LNCAP (cell line): ENCODE results near the gene NOP16.

Experiments used
- TF ChIP-seq, protein P1 (sequence below): fragments of 450-650 bp; IDR thresholded peaks from 2 replicates; pipeline ENCODE4 v1.5.1; 2017; ENCODE audit warnings: mild to moderate bottlenecking

NOP16 gene

DNA sequence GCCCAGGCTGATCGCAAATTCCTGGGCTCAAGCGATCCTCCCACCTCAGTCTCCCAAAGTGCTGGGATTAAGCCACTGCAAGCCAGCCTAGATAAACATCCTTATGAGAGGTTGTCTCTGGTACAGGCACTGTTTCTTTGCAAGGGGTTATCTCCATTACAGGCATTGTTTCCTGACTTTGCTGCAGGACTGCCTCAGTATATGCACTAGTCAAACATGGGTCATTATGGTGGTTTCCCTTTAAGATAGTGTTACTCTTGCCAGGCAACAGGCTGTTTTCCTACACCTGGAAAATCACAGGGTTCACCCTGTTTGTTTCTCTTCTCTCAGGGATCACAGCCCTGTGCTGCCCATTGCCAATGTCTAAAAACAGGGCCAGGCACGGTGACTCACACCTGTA lies 35.8 kb upstream of the NOP16 start:
- TF ChIP-seq, protein P1, sequence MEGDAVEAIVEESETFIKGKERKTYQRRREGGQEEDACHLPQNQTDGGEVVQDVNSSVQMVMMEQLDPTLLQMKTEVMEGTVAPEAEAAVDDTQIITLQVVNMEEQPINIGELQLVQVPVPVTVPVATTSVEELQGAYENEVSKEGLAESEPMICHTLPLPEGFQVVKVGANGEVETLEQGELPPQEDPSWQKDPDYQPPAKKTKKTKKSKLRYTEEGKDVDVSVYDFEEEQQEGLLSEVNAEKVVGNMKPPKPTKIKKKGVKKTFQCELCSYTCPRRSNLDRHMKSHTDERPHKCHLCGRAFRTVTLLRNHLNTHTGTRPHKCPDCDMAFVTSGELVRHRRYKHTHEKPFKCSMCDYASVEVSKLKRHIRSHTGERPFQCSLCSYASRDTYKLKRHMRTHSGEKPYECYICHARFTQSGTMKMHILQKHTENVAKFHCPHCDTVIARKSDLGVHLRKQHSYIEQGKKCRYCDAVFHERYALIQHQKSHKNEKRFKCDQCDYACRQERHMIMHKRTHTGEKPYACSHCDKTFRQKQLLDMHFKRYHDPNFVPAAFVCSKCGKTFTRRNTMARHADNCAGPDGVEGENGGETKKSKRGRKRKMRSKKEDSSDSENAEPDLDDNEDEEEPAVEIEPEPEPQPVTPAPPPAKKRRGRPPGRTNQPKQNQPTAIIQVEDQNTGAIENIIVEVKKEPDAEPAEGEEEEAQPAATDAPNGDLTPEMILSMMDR: no peak

DNA sequence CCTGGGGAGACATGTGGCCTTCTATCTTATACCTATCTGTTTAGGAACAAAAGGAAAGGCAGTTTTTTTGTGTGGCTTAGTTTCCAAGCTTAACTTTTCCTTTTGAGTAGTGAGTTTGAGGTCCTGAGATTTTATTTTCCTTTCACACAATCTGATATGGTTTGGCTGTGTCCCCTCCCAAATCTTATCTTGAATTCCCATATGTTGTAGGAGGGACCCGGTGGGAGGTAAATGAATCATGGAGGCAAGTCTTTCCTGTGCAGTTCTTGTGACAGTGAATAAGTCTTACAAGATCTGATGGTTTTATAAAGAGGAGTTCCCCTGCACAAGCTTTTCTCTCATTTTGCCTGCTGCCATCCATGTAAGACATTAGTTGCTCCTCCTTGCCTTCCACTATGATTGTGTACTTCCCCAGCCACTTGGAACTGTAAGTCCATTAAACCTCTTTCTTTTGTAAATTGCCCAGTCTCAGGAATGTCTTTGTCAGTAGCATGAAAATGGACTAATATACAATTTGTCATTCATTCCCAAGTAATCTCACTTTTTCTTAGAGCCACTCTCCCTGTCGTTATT lies 32.7 kb upstream of the NOP16 start:
- TF ChIP-seq, protein P1: no peak

DNA sequence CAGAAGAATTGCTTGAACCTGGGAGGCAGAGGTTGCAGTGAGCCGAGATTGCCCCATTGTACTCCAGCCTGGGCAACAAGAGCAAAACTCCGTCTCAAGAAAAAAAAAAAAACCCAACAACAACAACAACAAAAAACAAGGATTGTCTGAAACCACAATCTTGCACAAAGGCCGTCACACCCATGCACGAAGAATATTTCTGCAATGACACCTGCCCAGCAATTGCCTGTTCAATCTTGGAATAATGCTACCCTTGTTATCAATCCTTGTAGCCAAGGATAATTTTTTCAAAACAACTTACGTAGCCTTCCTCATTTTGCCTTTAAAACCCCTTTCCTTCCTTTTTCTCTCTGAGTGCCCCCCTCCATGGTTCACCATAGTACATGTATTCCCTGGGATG lies 31.7 kb upstream of the NOP16 start:
- TF ChIP-seq, protein P1: no peak

DNA sequence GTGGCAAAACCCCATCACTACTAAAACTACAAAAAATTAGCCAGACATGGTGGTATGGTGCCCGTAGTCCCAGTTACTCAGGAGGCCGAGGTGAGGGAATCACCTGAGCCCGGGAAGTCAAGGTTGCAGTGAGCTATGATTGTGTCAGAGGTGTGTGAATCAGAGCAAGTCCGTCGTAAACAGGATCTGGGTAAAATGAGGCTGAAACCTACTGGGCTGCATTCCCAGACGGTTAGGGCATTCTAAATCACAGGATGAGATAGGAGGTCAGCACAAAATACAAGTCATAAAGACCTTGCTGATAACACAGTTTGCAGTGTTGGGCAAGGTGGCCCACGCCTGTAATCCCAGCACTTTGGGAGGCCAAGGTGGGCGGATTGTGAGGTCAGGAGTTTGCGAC lies 29.9 kb upstream of the NOP16 start:
- TF ChIP-seq, protein P1: no peak

DNA sequence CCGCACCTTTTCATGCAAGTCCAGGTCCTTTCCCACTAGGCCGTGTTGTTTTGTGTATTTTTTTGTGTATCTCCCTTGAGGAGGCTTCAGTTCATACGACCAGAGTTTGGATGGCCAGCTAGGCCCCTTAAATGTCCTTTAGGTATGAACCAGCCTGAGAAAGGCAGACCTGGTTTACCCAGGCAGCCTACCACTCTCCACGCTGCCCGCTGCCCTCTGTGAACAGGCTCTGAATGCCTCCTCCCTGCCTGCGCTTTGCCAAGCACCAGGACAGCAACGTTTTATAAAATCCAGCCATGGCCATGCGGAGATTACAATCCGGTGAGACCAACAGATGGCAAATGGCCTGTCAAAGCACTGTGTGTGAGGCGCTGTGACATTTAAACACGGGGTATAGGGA lies 28.6 kb upstream of the NOP16 start:
- TF ChIP-seq, protein P1: no peak

DNA sequence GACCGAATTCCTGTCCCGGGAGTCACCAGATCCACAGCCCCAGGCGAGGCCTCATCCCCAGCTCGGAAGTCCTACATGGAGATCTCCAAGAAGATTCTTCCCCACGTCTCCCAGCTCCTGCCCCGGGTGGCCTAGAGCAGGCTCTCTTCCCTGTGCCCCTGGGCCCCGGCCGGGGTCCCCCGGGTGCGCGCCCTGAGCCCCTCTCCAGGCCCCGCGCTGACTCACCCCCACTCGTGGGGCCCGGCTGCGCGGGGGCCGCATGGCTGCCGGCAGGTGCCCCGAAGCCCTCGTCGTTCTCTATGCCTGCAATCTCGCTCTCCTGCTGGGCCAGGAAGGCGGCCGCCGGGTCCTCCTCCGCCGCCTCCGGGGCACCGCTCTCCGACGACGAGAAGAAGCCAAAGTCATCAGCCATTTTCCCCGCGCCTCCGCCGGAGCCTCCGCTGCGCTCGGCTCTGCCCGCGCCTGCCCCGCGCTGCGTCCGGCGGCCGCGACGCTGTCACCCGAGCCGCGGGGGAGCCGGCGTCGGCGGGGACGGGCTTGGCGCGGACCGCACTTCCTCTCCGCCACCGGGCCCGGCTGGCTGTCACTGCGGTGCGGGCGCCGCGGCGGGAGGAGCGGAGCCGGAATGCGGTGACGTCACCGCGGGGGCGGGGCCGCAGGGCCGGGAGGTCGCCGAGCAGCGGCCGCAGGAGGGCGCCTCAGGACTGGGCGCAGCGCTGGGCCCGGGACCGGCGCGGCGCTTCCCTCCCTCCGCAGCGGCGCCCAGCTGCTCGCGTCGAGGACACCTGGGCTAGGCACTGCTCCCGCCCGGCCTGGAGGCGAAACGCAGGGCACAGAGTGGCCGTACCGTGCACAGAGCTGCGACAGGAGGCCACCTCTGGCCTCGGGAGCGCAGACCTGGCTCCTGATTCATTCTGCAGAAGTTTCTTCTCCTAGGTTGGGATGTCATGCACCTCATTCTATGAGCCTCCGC lies 27.8 kb upstream of the NOP16 start, which contains the start of gene CLTB:
TSS of gene CLTB (minus strand) at position 588 of the 973 bp plus-strand sequence. CDS start at position 412, 176 bp downstream.
- TF ChIP-seq, protein P1: peak; percentile 91

DNA sequence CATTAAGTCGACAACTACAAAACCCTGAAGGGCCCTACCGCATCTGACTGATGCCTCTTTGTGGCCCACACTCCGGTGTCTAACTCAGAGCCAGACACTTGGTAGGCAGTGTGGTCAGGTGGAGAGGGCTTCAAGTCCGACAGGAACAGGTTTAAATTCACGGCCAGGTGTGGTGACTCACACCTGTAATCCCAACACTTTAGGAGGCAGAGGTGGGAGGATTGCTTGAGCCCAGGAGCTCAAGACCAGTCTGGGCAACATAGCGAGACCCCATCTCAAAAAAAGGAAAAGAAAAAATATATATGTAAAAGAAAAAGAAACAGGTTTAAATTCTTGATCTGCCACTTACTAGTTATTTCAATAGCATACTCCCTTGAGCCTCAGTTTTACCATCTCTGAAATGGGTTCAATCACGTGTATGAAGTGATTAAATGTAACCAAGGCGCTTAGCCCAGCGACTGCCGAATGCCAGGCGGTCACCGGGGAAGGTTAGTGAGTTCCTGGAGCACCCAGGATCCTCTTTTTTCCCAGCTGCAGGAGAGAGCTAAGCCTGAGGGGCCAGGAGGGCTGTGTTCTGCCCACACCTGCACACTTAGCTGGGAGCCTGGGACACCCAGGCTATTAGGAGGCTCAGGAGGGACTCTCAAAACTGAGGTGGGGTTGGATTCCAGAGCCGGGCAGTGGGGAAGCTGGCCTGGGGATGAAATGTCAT lies 27.0 kb upstream of the NOP16 start:
- TF ChIP-seq, protein P1: no peak
